Astrocyte of the cerebellum (primary cell): ENCODE measurements around the gene NDEL1.
A peak's percentile ranks its signal among the peaks of the same experiment; 100 is the strongest.

Source experiments
- DNase-seq: peaks from one replicate; pipeline ENCODE4 v3.0.0-alpha.2; 2011; ENCODE audit warnings: low read depth
- H3K4me3 ChIP-seq: 2 replicates; pipeline ENCODE4 v1.5.1; 2011; ENCODE audit warnings: mild to moderate bottlenecking, low read depth, low read length, moderate library complexity
- in situ Hi-C: cut with HindIII; loops from 2 replicates; pipeline ENCODE4 v1.10.0; 2017; ENCODE audit warnings: low sequenced_read_pairs
- TF ChIP-seq, protein P1 (sequence below): IDR thresholded peaks from 2 replicates; pipeline ENCODE4 v1.5.1; 2012; ENCODE audit warnings: low read length, low read depth, moderate library complexity, mild to moderate bottlenecking; ENCODE audit errors: missing control alignments

The NDEL1 gene

DNA sequence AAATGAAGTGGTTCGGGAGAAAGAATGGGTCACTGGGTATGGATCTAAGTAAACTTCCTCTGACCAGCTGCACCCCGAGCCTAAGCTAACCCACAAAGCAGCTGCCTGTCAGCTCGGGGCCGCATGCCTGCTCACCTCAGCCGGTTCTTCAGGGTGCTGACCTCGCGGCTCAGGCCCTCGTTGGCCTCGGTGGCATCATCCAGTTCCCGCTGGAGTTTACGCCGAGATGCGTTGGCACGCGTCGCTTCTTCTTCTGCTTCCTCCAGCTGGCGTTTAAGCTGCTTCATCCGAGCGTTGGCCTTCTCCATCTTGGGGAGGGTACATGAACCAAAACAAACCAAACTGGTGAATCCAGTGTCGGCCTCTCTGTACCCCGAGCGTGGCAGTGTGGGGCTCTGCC is 41.1 kb downstream of the NDEL1 start:
- DNase-seq, result no peak
- TF ChIP-seq, protein P1, sequence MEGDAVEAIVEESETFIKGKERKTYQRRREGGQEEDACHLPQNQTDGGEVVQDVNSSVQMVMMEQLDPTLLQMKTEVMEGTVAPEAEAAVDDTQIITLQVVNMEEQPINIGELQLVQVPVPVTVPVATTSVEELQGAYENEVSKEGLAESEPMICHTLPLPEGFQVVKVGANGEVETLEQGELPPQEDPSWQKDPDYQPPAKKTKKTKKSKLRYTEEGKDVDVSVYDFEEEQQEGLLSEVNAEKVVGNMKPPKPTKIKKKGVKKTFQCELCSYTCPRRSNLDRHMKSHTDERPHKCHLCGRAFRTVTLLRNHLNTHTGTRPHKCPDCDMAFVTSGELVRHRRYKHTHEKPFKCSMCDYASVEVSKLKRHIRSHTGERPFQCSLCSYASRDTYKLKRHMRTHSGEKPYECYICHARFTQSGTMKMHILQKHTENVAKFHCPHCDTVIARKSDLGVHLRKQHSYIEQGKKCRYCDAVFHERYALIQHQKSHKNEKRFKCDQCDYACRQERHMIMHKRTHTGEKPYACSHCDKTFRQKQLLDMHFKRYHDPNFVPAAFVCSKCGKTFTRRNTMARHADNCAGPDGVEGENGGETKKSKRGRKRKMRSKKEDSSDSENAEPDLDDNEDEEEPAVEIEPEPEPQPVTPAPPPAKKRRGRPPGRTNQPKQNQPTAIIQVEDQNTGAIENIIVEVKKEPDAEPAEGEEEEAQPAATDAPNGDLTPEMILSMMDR, result no peak

DNA sequence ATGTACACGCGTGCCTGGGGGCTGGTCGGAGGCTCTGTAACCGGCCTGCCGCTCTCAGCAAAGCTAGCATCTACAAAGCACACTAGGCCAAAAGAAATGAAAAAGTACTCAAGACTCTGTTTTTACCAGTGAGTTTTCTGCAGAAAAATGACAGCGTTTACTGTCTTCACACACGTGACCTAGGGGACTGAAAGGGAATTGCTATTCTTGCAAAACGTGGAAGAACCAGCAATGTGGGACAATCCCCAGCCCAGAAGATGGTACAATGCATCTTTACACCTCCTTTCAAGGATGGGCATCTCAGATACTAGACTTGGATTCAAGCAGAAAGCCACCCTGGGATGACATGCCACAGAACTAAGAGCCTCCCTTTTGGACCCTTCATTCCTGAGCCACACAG is 41.5 kb downstream of the NDEL1 start:
- no peak for DNase-seq
- in situ Hi-C loops, result no loop called here
- TF ChIP-seq, protein P1, result no peak
- no peak overlapping the region for H3K4me3 ChIP-seq

More for the DNA sequence above, 41.1 kb downstream of the NDEL1 start:
- no peak overlapping the region for H3K4me3 ChIP-seq
- in situ Hi-C loops, result no loop called here

DNA sequence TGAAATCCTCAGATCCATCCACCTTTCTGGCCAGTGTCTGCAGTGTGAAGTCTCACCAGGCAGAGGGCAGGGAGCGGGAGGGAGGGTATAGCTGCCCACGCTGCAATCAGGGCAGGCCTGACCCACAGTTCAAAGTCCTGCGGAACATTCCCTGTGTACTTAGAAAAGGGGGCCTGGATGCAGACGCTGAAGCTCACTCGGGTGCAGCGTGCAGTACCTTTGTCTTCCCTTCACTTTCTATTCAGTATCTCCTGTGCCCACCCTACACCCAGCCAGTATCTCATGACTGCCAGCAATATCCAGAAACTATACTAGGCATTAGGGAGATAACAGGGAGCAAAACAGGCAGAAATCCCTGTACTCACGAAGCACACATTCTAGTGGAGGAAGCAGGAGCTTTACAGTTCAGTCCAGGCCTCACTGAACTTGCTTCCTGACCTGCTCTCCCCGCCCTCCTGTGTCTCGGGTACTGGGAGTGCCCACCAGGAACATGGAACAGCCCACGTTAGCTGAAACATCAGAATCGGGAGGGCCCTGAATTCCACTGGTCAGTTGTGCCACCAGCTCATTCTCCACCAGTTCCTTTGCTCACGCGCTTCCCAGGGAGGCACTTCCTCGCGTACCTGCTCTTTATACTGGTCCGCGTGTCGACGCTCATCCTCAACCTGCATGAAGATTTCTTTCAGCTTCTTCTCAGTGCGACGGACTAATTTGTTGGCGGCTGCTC is 42.2 kb downstream of the NDEL1 start:
- H3K4me3 ChIP-seq, result no peak overlapping the region
- in situ Hi-C loops, result no loop called here
- no peak for DNase-seq
- TF ChIP-seq, protein P1, result no peak

DNA sequence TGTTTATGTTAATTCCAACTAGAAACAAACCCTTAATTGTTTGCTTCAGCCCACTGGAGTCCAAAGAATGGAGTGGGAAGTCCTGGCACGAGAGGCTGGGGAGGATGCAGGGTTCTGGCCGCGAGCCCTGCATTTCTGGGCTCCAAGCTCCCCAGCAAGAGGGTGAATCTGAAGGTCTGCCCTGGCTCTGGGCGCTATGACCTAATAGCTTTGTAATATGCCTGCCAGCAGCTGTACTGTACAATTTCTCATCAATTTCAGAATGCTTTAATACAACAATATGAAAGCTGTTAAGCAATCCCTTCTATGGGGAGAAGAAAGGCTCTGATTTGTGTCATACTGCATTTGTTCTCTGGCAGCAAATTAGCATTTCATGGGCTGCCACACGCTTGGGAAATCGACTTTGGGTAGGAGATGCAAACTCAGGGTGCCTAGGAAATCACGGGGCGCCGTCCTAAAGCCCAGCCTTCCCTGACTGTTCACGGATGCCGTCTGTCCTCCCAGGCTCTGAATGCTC is 43.8 kb downstream of the NDEL1 start:
- in situ Hi-C loops, result no loop called here
- TF ChIP-seq, protein P1, result no peak

DNA sequence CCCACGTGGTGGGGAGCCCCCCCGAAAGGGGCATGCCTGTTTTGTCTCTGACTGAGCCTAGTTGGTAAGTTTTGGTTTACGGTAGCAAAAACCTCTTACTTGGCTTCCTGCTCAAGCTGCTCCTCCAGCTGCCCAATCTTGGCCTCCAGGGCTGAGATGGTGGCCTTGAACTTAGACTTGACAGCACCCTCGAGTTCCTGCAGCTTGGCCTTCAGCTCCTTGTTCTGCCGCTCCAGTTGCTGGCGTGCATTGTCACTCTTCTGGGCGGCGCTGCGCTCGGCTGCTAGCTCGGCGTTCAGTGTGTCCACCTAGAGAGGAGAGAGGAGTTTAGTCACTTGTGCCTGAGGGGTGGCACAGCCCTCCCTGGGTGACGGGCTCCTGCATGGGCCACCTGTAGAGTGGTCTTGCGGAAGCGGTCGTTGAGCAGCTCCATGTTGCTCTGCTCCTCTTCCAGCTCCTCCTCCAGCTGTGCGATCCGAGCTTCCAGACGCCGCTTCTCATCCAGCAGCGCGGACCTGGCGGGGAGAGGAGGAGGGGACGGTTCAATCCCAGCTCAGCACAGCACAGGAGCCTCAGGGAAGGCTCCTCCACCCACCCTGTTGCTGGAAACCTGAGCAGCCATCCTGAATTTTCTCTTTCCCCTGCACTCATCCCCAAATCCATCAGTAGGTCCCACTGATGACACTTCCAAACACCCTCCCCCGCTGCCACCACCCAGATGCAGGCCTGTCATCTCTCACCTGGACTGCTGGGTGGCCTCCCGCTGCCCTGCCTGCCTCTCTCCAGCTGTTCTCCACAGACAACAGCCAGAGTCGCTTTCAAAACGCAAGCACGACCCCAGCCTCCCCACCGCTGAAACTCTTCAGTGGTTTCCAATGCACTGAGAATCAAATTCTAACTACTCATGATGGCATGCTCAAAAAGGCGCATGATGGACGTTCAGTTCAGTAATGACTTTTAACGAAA is 44.6 kb downstream of the NDEL1 start:
- TF ChIP-seq, protein P1, result no peak
- DNase-seq, result no peak
- no peak overlapping the region for H3K4me3 ChIP-seq
- in situ Hi-C loops, result no loop called here

More for the DNA sequence above, 43.8 kb downstream of the NDEL1 start:
- H3K4me3 ChIP-seq, result no peak overlapping the region
- DNase-seq, result peak; percentile 60

DNA sequence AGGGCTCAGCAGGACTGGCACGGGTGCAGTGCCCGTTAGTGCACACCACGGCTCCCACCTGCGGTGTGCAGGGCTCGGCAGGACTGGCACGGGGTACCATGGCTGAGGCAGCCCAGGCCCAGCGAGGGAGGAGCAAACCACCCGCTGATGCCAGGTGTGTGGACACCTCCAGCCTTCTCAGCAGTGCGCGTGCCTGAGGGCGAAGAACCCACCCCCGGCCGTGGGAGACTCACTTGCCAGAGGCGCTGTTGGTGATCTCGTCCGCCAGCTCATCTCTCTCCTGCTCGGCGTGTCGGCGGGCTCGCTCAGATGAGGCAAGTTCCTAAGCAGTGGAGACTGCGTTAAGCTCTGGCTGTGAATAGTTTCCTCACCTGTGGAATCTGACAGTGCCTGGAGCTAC is 45.4 kb downstream of the NDEL1 start:
- in situ Hi-C loops, result no loop called here
- H3K4me3 ChIP-seq, result no peak overlapping the region
- DNase-seq, result no peak
- TF ChIP-seq, protein P1, result no peak
